ENCODE measurements around the gene PEX11B. TPM values are rescaled to one million over a fixed set of nuclear protein-coding genes. Genes with fewer than 3 reads are reported as not detected.
A peak's percentile ranks its signal among the peaks of the same experiment; 100 is the strongest.

The PEX11B gene
- total and polyA plus RNA-seq, 2 of the 4 experiments (the other 2 are of a cell fraction) = 15.4 to 24.3 TPM

DNA sequence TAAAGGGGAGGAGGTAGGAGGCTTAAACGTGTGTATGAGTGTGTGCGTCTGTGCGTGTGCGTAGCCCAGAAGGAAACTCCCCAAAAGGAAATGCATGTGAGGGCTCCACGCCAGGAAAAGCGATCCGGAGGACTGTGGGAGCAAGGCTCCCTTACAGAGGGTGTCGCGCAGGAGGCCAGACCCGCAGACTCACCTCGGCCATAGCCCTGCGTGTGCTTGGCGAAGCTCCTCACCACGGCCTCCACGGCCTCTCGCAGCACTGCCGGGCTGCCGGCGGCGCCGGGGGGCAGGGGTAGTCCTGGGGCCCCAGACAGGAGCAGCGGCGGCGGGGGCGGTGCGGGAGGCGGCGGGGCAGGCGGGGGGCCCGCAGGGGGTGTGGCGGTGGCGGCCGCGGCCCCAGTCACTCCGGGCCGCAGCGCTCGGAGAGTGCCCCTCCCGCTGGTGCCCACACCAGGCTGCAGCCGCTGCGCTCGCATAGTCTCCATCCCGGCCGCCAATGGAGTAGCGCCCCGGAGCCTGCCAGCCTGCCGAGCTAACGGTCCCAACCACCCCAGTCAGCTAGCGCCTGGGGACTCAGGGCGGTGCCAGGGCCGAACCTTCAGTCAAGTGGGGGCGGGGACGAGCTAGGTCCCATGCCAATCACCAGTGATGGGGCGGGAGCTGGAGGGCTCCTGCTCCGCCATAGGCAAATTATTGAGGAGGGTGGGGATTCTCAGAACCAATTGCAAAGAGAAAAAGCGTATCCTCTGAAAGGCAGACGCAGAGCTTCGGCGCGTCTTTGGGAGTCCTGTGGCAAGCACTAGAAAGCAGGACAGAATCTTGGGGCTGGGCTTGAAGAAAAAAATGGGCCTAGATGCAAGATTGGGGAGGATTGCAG lies 39.2 kb upstream of the PEX11B start, which contains the start of gene LIX1L:
LIX1L (minus strand) TSS at position 575 of the 877 bp plus-strand sequence; CDS start at position 485, 90 bp downstream.
- H3K4me2 ChIP-seq (ENCODE audit: low read depth, low read length) = peak within 1 kb of the TSS; percentile 99
- H3K4me3 ChIP-seq (ENCODE audit: insufficient read depth, low read depth, low read length) = peak within 1 kb of the TSS; percentile 68
- H3K9me3 ChIP-seq (ENCODE audit: control insufficient read depth, insufficient read depth, low read length) = no peaks in the 10 kb centered on the region
- ATAC-seq (ENCODE audit: low read depth) (peak; percentile 85), DNase-seq (peak; percentile 96)
- peak within 1 kb of the TSS; percentile 90 for H3K4ac ChIP-seq (ENCODE audit: low read depth, low read length)
- no peak within 1 kb of the TSS for H2BK20ac ChIP-seq (ENCODE audit: low read depth, low read length)
- H2BK5ac ChIP-seq (ENCODE audit: low read depth, low read length, poor library complexity, severe bottlenecking) = peak within 1 kb of the TSS; percentile 98
- H2AK5ac ChIP-seq (ENCODE audit: low read depth, low read length) = peak within 1 kb of the TSS; percentile 63
- H3K79me1 ChIP-seq (ENCODE audit: low read depth in 1 of 2, low read length in 2 of 2) = peaks cover 21 to 66% of the 10 kb centered on the region in 2 experiments
- H3K27ac ChIP-seq (ENCODE audit: insufficient read depth, low read length) = peak within 1 kb of the TSS; percentile 94
- no peaks in the 10 kb centered on the region for H3K27me3 ChIP-seq (ENCODE audit: control insufficient read depth, insufficient read depth, low read length)
- H3K56ac ChIP-seq (ENCODE audit: extremely low read depth, insufficient read depth, low read length) = peak within 1 kb of the TSS; percentile 74
- BruUV-seq (replicated peaks) = no TSS peak
- dilution Hi-C loops (cut with HindIII; ENCODE audit: low sequenced_read_pairs, unreplicated experiment) (no loop called here), in situ Hi-C loops (cut with MboI; ENCODE audit: low sequenced_read_pairs) (no loop called here), intact Hi-C loops (cut with micrococcal nuclease) (loop anchor here (2.0 to 10.0 kb wide), 3 partner anchors 31 to 100 kb away; partner anchors contain the start of genes PIAS3 and RBM8A)
- peaks cover 17% of the 10 kb centered on the region for H3K9me1 ChIP-seq (ENCODE audit: insufficient read depth, low read length)
- CTCF ChIA-PET = interaction anchor here (0.8 to 1.2 kb wide), 2 partner anchors 66 to 98 kb away, joined by 3 to 4 read pairs; partner anchors contain the start of gene PIAS3
- peak within 1 kb of the TSS; percentile 87 for H3K9ac ChIP-seq (ENCODE audit: low read depth, low read length)
- H4K91ac ChIP-seq (ENCODE audit: insufficient read depth, low read depth, low read length) = peak within 1 kb of the TSS; percentile 88; the same call in 1 of the 2 replicates
- peaks cover 15% of the 10 kb centered on the region; the same call in 1 of the 2 replicates for H4K20me1 ChIP-seq (ENCODE audit: insufficient read depth, low read length)
- POLR2A ChIA-PET (ENCODE audit: unreplicated experiment) = interaction anchor here (0.5 to 0.8 kb wide), 3 partner anchors 12 to 99 kb away, joined by 3 to 6 read pairs (median 3); partner anchors contain the start of gene PIAS3
- peak within 1 kb of the TSS; percentile 8 to 89 for H4K8ac ChIP-seq (ENCODE audit: low read depth in 2 of 2, low read length in 2 of 2)
- peak within 1 kb of the TSS; percentile 98 for H2AK9ac ChIP-seq (replicated peaks; ENCODE audit: low read depth, low read length, poor library complexity)
- H3K4me1 ChIP-seq (ENCODE audit: control insufficient read depth, insufficient read depth, low read length) = peaks cover 18% of the 10 kb centered on the region
- H3K23ac ChIP-seq (ENCODE audit: low read depth, low read length) = peak within 1 kb of the TSS; percentile 81; the same call in 1 of the 2 replicates
- H2BK15ac ChIP-seq (ENCODE audit: low read depth, low read length) = peak within 1 kb of the TSS; percentile 7; the same call in 1 of the 3 replicates
- H3K36me3 ChIP-seq (ENCODE audit: control insufficient read depth, insufficient read depth, low read length) = no peaks in the 10 kb centered on the region
- H4K5ac ChIP-seq (ENCODE audit: low read depth, low read length) = peak within 1 kb of the TSS; percentile 31
- peak within 1 kb of the TSS; percentile 63; the same call in 1 of the 2 replicates for H2BK120ac ChIP-seq (ENCODE audit: low read depth, low read length)
- WGBS, 2 experiments (ENCODE audit: extremely low coverage in 2 of 2, insufficient read length in 1 of 2) = 4% methylated on average over 11 of the region's 60 CpGs; no CpG with 5 or more reads in 1 of the 2 experiments
- peak within 1 kb of the TSS; percentile 55 for H3K18ac ChIP-seq (ENCODE audit: low read depth, low read length)
- peak within 1 kb of the TSS; percentile 82 for H3K14ac ChIP-seq (replicated peaks; ENCODE audit: low read depth, low read length)
- H2AFZ ChIP-seq (replicated peaks; ENCODE audit: low read length, poor library complexity) = peak within 1 kb of the TSS; percentile 95
- TF ChIP-seq CTCF (conservative IDR thresholded peaks at IDR 0.05; ENCODE audit: low read depth, low read length) = no peak
- TF ChIP-seq SMC3 (IDR thresholded peaks at IDR 0.05; ENCODE audit: low read depth, low read length) = no peak
- no peak for TF ChIP-seq MAFK (IDR thresholded peaks at IDR 0.05; ENCODE audit: low read depth, low read length)
- TF ChIP-seq, protein P1, sequence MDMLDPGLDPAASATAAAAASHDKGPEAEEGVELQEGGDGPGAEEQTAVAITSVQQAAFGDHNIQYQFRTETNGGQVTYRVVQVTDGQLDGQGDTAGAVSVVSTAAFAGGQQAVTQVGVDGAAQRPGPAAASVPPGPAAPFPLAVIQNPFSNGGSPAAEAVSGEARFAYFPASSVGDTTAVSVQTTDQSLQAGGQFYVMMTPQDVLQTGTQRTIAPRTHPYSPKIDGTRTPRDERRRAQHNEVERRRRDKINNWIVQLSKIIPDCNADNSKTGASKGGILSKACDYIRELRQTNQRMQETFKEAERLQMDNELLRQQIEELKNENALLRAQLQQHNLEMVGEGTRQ (IDR thresholded peaks at IDR 0.05; ENCODE audit: low read depth, low read length) = no peak
- TF ChIP-seq RCOR1 (IDR thresholded peaks at IDR 0.05; ENCODE audit: insufficient replicate concordance, low read length) = no peak
- no peak for TF ChIP-seq CHD1 (IDR thresholded peaks at IDR 0.05; ENCODE audit: low read depth, low read length)
- TF ChIP-seq, protein P2, sequence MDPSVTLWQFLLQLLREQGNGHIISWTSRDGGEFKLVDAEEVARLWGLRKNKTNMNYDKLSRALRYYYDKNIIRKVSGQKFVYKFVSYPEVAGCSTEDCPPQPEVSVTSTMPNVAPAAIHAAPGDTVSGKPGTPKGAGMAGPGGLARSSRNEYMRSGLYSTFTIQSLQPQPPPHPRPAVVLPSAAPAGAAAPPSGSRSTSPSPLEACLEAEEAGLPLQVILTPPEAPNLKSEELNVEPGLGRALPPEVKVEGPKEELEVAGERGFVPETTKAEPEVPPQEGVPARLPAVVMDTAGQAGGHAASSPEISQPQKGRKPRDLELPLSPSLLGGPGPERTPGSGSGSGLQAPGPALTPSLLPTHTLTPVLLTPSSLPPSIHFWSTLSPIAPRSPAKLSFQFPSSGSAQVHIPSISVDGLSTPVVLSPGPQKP (IDR thresholded peaks at IDR 0.05; ENCODE audit: borderline replicate concordance, low read depth, low read length) = no peak
- no peak for TF ChIP-seq FOS (IDR thresholded peaks at IDR 0.05; ENCODE audit: low read depth, low read length)
- TF ChIP-seq MAZ (IDR thresholded peaks at IDR 0.05; ENCODE audit: borderline replicate concordance, low read depth, low read length) = peak; percentile 67; the same call in 1 of the 2 replicates
- peak; percentile 75; the same call in 1 of the 2 replicates for TF ChIP-seq MXI1 (IDR thresholded peaks at IDR 0.05; ENCODE audit: borderline replicate concordance, low read depth, low read length)
- TF ChIP-seq BHLHE40 (IDR thresholded peaks at IDR 0.05; ENCODE audit: low read depth, low read length) = peak; percentile 67
- no peak for TF ChIP-seq CEBPB (IDR thresholded peaks at IDR 0.05; ENCODE audit: low read depth, low read length)

Data from IMR-90 (cell line).